Hepatocyte (in vitro differentiated cells): ENCODE results near the gene UHRF1.

Experiments used
- CTCF ChIP-seq: fragments of 200-600 bp; sonication (generic); IDR thresholded peaks from 2 replicates; pipeline ENCODE4 v1.5.1; 2016; ENCODE audit warnings: antibody characterized with exemption, mild to moderate bottlenecking; ENCODE audit not compliant: poor library complexity
- EZH2phosphoT487 ChIP-seq: fragments of 200-600 bp; sonication (generic); IDR thresholded peaks from one replicate; pipeline ENCODE4 v1.6.1; 2018; ENCODE audit warnings: antibody characterized with exemption, mild to moderate bottlenecking, low read depth, moderate library complexity; ENCODE audit not compliant: unreplicated experiment, severe bottlenecking

- no peak for TF ChIP-seq CTCF
- TF ChIP-seq EZH2phosphoT487: no peak
These were observed 62.7 kb downstream of the UHRF1 start for GRCh38 chr19:4971816-4972495.
